ENCODE data around the gene POLR1G. TPM values are rescaled to one million over a fixed set of nuclear protein-coding genes. Genes with fewer than 3 reads are reported as not detected.

POLR1G gene
- total and polyA plus RNA-seq, 9 of the 15 experiments (the other 6 are each of a cell fraction or from before 2014, with no cell fraction given), result 3.0 to 50.1 (median 27.4) TPM

- TF ChIP-seq ZNF212 (CRISPR knock-in tag; IDR thresholded peaks at IDR 0.05) (no peak), DPF2 (IDR thresholded peaks at IDR 0.05) (peak; percentile 52; the same call in 1 of the 2 replicates), HDAC2 (IDR thresholded peaks at IDR 0.05) (0 out of 2 replicates have a peak, but pooled peaks have one; percentile 65), TSC22D4 (tag; IDR thresholded peaks at IDR 0.05) (no peak), ZNF384 (IDR thresholded peaks at IDR 0.05; ENCODE audit: low read depth, low read length) (peak; percentile 60; the same call in 1 of the 2 replicates), SAFB2 (IDR thresholded peaks at IDR 0.05; ENCODE audit: borderline replicate concordance, low read depth, low read length, severe bottlenecking) (no peak), MTA1 (IDR thresholded peaks at IDR 0.05; ENCODE audit: borderline replicate concordance) (no peak), ZNF584 (CRISPR knock-in tag; IDR thresholded peaks at IDR 0.05; ENCODE audit: low read depth) (no peak), SMAD1 (IDR thresholded peaks at IDR 0.05; ENCODE audit: low read depth, low read length, partially characterized antibody) (no peak), ZNF232 (CRISPR knock-in tag; IDR thresholded peaks at IDR 0.05) (no peak), CCNT2 (IDR thresholded peaks at IDR 0.05; ENCODE audit: borderline replicate concordance, extremely low read depth, insufficient read length, low read depth, low read length) (no peak), ZNF347 (CRISPR knock-in tag; IDR thresholded peaks at IDR 0.05; ENCODE audit: low read depth) (no peak), RBFOX2 (IDR thresholded peaks at IDR 0.05; ENCODE audit: low read depth, low read length) (peak; percentile 68), MYC (IDR thresholded peaks at IDR 0.05; ENCODE audit: low read depth, low read length) (0 out of 2 replicates have a peak, but pooled peaks have one; percentile 16), MYC (CRISPR knock-in tag; IDR thresholded peaks at IDR 0.05; ENCODE audit: borderline replicate concordance, low read depth) (no peak), BHLHE40 (IDR thresholded peaks at IDR 0.05; ENCODE audit: low read length) (peak; percentile 69), RB1 (IDR thresholded peaks at IDR 0.05; ENCODE audit: low read depth) (no peak; the same call in 1 of the 2 replicates), ZNF24 (IDR thresholded peaks at IDR 0.05) (no peak), ZNF263 (CRISPR knock-in tag; IDR thresholded peaks at IDR 0.05; ENCODE audit: borderline replicate concordance) (no peak; the same call in 1 of the 2 replicates)
- TF ChIP-seq, protein P1, sequence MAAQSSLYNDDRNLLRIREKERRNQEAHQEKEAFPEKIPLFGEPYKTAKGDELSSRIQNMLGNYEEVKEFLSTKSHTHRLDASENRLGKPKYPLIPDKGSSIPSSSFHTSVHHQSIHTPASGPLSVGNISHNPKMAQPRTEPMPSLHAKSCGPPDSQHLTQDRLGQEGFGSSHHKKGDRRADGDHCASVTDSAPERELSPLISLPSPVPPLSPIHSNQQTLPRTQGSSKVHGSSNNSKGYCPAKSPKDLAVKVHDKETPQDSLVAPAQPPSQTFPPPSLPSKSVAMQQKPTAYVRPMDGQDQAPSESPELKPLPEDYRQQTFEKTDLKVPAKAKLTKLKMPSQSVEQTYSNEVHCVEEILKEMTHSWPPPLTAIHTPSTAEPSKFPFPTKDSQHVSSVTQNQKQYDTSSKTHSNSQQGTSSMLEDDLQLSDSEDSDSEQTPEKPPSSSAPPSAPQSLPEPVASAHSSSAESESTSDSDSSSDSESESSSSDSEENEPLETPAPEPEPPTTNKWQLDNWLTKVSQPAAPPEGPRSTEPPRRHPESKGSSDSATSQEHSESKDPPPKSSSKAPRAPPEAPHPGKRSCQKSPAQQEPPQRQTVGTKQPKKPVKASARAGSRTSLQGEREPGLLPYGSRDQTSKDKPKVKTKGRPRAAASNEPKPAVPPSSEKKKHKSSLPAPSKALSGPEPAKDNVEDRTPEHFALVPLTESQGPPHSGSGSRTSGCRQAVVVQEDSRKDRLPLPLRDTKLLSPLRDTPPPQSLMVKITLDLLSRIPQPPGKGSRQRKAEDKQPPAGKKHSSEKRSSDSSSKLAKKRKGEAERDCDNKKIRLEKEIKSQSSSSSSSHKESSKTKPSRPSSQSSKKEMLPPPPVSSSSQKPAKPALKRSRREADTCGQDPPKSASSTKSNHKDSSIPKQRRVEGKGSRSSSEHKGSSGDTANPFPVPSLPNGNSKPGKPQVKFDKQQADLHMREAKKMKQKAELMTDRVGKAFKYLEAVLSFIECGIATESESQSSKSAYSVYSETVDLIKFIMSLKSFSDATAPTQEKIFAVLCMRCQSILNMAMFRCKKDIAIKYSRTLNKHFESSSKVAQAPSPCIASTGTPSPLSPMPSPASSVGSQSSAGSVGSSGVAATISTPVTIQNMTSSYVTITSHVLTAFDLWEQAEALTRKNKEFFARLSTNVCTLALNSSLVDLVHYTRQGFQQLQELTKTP (IDR thresholded peaks at IDR 0.05; ENCODE audit: low read depth in 1 of 2, partially characterized antibody in 2 of 2), result peak in 1 of 2 experiments; percentile 64
- TF ChIP-seq, protein P2, sequence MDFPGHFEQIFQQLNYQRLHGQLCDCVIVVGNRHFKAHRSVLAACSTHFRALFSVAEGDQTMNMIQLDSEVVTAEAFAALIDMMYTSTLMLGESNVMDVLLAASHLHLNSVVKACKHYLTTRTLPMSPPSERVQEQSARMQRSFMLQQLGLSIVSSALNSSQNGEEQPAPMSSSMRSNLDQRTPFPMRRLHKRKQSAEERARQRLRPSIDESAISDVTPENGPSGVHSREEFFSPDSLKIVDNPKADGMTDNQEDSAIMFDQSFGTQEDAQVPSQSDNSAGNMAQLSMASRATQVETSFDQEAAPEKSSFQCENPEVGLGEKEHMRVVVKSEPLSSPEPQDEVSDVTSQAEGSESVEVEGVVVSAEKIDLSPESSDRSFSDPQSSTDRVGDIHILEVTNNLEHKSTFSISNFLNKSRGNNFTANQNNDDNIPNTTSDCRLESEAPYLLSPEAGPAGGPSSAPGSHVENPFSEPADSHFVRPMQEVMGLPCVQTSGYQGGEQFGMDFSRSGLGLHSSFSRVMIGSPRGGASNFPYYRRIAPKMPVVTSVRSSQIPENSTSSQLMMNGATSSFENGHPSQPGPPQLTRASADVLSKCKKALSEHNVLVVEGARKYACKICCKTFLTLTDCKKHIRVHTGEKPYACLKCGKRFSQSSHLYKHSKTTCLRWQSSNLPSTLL (IDR thresholded peaks at IDR 0.05), result no peak
Observed at GRCh38 chr19:45370410-45371204, 35.8 kb upstream of the POLR1G start, which contains the start of gene ERCC2 (continued).

All from K562 (cell line).